GM12875 (cell line): ENCODE results near the gene WNT7A.

Experiments
- H3K4me3 ChIP-seq: one replicate; pipeline ENCODE4 v1.5.1; 2011; ENCODE audit warnings: low read depth, low read length, control low read depth
- TF ChIP-seq, protein P1 (sequence below): IDR thresholded peaks from 2 replicates; pipeline ENCODE4 v1.5.1; 2011; ENCODE audit warnings: low read depth, mild to moderate bottlenecking, control low read depth, inconsistent platforms, low read length, moderate library complexity, borderline replicate concordance; ENCODE audit not compliant: insufficient read depth

WNT7A gene

DNA sequence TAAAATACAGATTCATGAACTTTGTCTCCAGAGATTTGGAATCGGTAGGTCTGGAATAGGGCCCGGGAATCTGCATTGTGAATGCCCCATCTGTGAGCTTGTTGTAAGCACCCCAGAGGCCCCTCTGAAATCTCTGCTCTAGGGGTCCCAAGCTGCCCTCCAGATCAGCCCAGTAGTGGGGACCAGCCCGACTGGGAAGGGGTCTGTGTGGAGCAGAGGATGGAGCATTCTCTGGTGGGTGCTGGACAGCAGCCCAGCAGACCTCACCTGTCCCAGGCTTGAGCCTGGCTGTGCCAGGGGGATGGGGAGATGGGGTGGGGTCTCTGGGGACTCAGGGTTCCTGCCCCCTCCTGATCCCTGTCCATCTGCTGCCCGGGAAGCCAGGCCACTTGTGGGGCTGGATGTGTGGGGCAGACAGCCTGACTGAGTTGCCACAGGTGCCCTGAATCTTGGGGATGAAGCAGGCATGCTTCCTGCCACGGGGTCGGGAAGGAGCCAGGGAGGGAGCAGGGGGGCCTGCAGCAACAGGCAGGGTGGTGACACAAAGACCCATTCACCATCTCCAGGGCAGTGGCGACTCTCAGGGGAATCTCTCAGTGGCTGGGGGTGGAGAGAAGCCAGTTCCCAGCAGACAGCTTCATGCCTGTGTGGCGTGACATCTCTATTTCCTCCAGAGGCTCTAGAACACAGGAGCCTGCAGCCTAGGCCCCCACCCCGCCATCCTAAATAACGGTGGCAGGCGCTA is 99.3 kb downstream of the WNT7A start:
- TF ChIP-seq, protein P1, sequence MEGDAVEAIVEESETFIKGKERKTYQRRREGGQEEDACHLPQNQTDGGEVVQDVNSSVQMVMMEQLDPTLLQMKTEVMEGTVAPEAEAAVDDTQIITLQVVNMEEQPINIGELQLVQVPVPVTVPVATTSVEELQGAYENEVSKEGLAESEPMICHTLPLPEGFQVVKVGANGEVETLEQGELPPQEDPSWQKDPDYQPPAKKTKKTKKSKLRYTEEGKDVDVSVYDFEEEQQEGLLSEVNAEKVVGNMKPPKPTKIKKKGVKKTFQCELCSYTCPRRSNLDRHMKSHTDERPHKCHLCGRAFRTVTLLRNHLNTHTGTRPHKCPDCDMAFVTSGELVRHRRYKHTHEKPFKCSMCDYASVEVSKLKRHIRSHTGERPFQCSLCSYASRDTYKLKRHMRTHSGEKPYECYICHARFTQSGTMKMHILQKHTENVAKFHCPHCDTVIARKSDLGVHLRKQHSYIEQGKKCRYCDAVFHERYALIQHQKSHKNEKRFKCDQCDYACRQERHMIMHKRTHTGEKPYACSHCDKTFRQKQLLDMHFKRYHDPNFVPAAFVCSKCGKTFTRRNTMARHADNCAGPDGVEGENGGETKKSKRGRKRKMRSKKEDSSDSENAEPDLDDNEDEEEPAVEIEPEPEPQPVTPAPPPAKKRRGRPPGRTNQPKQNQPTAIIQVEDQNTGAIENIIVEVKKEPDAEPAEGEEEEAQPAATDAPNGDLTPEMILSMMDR = no peak

DNA sequence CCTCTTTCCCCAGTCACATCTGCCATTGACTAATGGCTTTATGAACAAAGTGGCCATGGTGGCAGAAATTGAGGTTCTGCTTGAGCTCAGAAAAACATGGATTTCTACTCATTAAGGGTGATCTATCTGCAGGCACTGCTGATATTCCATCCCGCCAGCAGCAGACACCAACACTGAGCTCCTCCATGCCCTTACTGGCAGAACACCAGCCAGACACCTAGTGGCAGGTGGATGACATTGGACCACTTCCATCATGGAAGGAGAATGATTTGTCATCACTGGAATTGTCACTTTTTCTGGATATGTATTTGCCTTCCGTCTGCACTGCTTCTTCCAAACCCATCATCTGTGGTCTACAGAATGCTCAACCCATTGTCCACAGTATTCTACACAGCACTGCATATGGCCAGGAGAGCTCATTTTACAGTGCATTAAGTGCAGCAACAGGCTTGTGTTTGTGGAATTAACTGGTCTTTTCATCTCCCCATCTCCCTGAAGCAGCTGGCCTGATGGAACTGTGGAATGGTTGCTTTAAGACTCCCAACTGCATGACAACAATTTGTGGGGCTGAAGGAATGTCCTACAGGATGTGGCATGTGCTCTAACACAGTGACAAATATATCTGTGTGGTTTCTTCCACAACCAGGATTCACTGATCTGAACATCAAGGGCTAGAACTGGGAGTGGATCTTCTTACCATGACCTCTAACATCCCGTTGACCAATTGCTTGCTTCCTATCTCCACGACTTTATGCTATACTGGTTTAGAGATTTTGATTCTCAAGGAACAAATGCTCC is 103.4 kb downstream of the WNT7A start:
- no peak overlapping the region for H3K4me3 ChIP-seq
- TF ChIP-seq, protein P1 = no peak

More for the DNA sequence above, 99.3 kb downstream of the WNT7A start:
- H3K4me3 ChIP-seq = no peak overlapping the region

DNA sequence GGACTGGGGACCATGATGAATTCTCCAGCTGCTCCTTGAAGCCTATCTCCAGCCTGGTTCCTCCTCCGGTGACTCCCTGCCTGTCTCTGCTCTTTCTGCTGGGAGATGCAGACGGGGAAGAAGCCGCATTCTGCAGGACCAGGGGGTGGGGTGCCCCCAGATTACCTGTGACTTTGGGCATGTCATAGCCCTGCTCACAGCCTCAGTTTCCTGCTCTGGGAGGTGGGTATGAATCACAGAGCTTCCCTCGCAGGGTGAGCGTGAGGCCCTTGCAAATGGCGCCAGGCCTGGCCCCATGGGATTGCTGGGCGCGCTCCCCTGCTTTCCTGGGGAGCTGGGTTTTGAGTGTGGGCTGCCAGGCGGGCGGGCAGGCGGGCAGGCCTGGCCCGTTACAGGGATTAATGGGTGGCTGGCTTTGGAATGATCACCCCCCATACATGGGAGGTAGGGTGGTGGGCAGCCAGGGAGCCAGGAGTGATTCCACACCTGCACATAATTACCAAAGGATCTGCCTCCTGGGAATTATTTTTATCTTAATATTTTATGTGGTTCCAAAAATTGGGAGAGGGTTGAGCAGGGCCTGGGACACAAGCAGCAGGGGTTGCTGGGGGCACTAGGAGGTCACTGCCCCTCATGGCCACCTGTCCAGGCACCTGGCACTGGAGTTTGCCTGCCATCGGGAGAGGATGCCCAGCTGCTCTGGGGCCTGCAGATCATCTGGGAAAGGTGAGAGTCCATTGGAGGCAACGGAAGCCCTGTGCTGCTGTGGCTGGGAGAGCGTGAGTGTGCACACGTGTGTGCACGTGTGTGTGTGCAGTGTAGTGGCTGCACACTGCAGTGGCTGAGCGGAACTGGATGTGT is 106.8 kb downstream of the WNT7A start:
- TF ChIP-seq, protein P1 = no peak

DNA sequence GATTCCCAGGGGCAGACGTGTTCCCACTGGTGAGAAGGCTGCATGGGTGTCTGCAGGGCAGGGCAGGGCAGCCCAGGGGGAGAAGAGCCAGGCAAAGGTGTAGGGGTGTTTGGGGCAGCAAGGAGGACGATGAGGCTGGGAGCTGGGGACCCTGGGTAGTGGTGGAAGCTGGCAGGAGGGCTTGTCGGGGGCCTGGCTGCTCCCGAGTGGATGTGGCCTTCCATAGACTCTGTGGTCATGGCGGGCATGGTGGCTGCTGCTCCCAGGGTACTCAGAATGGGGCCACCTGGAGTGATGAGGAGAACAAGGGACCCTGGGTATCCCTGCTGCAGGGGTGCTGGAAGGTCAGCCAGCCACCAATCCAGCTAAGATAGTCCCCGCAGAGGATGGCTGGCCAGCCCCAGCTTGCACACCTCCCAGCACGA is 107.5 kb downstream of the WNT7A start:
- H3K4me3 ChIP-seq = no peak overlapping the region
- TF ChIP-seq, protein P1 = no peak

More for the DNA sequence above, 106.8 kb downstream of the WNT7A start:
- H3K4me3 ChIP-seq = no peak overlapping the region

DNA sequence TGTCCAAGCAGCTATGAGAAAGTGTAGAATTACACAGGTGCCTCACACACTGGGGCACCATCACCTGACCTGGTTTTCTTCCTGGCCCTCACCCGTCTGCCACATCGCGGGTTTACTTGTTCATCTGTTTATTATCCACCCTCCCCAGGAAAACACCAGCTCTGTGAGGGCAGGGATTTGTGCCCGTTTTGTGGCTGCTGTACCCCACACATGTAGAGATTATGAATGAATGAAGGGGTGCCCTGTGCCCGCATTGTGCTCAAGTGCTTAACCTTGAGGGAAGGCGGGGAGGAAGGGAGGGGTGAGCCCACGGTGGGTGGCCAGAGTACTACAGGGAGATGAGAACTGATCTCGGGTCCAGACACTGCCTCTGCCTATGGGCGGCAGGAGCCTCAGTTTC is 108.4 kb downstream of the WNT7A start:
- TF ChIP-seq, protein P1 = no peak
- H3K4me3 ChIP-seq = no peak overlapping the region

DNA sequence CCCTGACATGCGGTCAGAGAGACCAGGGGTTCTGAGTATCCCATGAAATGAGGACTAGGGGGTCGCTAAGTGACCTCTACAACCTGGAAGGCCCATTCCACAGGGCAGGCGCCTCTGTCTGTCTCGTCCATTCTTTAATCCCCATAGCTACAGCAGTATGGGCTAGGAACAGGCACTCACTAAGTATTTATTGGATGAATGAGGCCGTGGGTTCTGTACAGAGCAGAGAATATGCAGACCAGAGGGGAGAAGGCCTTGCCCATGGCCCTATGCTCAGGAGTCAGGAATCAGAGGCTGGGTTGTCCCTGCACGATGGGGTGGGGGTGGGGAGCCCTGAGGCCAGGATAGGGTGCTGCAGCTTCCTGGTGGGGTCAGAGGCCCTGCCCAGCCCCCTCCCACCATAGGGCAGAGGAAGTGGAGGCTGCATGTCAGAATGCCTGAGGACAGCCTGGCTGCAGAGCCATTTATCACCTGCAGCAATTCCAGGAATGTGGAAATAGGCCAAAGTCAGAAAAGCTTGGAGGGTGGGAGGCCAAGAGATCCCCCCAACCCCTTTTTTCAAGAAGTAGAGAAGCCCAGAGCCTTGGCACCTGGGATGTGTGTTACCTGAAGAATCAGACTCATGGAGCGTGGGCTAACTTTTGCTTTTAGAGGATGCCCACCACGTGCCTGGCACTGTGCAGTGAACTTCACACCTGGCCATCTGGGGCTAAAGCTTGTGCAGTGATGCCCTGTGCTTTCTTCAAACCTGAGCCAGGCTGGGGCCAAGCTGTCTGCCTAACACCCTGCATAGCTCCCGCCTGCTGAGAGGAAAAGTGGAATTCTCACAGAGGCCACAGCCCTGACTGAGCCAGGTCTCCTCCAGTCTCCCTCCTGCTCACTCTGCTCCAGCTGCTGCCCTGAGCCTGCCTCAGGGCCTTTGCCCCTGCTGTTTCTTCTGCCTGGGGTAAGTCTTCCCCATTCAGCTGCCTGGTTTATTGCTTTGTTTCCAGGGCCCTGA is 109.4 kb downstream of the WNT7A start:
- TF ChIP-seq, protein P1 = no peak
- no peak overlapping the region for H3K4me3 ChIP-seq
